HCT116 (cell line): Measurements from ENCODE around the gene ACOXL. TPM values are rescaled to one million over a fixed set of nuclear protein-coding genes. Genes with fewer than 3 reads are reported as not detected.

Source experiments
- ATAC-seq: fragments of 200-7000 bp; cut with Tn5 transposase; 2 replicates; pipeline ENCODE4 v1.9.1; 2020; ENCODE audit warnings: mild to moderate bottlenecking, moderate library complexity
- BruUV-seq: library from RNA; stranded (reverse); fragments of 400-500 nt; replicated peaks from 2 replicates; lab custom pipeline; 2021; lab: Mats Ljungman, UMichigan
- CTCF ChIA-PET: fragments of 300-600 bp; sonication (Branson Sonifier 250); formaldehyde crosslinking; loops from one replicate; lab custom pipeline; 2021; ENCODE audit warnings: antibody characterized with exemption; lab: Charles Lee
- POLR2A ChIA-PET: fragments of 300-600, 350-600 bp; sonication (Branson Sonifier 250); formaldehyde crosslinking; loops from one replicate; lab custom pipeline; 2021; ENCODE audit warnings: antibody characterized with exemption; lab: Charles Lee
- RAD21 ChIA-PET, 2 experiments: fragments of 300-600 bp; sonication (Branson Sonifier 250); formaldehyde crosslinking; loops; one replicate each; lab custom pipeline; 2023; ENCODE audit warnings: low total read pairs in 2 of 2; ENCODE audit not compliant: uncharacterized antibody in 2 of 2, unreplicated experiment in 2 of 2, low non-redundant PET in 1 of 2; lab: Charles Lee
- DNase-seq: peaks from one replicate; pipeline ENCODE4 v3.0.0-alpha.2; 2010; ENCODE audit warnings: low read depth, low spot score
- H2AFZ ChIP-seq: fragments of 200-600 bp; shearing (Covaris generic), sonication (generic); 2 replicates; pipeline ENCODE4 v1.6.1; 2017; ENCODE audit warnings: low read depth, mixed run types, mixed read lengths, antibody characterized with exemption, low read length; ENCODE audit not compliant: poor library complexity, severe bottlenecking
- H3K27ac ChIP-seq: 2 replicates; pipeline ENCODE4 v1.5.1; 2012; ENCODE audit warnings: low read depth, low read length
- H3K27me3 ChIP-seq: fragments of 200-600 bp; sonication (generic); 2 replicates; pipeline ENCODE4 v1.6.1; 2016; ENCODE audit warnings: mixed run types, low read length, mixed read lengths; ENCODE audit not compliant: insufficient read depth
- H3K36me3 ChIP-seq, 2 experiments: fragments of 200-500 bp in 1 of 2; fragments of 200-600 bp in 1 of 2; sonication (Bioruptor generic) in 1 of 2; sonication (generic) in 1 of 2; 2 replicates each; pipeline versions ENCODE4 v1.5.1 to v1.6.1; 2014 to 2016; ENCODE audit warnings: low read length in 2 of 2, inconsistent platforms in 1 of 2, mixed read lengths in 1 of 2, mixed run types in 1 of 2; ENCODE audit not compliant: insufficient read depth in 2 of 2, control insufficient read depth in 1 of 2
- H3K4me1 ChIP-seq, 2 experiments: fragments of 200-600 bp in 1 of 2; sonication (generic) in 1 of 2; 2 replicates each; pipeline versions ENCODE4 v1.5.1 to v1.6.1; 2012 to 2017; ENCODE audit warnings: low read length in 2 of 2, inconsistent platforms in 1 of 2, mild to moderate bottlenecking in 1 of 2, mixed read lengths in 1 of 2, mixed run types in 1 of 2, moderate library complexity in 1 of 2; ENCODE audit not compliant: insufficient read depth in 2 of 2, control insufficient read depth in 1 of 2
- H3K4me2 ChIP-seq: fragments of 200-600 bp; sonication (generic); 2 replicates; pipeline ENCODE4 v1.6.1; 2017; ENCODE audit warnings: mixed run types, low read length, mixed read lengths
- H3K4me3 ChIP-seq, 2 experiments: fragments of 200-600 bp in 1 of 2; sonication (generic) in 1 of 2; replicated peaks in 1 of 2; 2 replicates each; pipeline ENCODE4 v1.5.1; 2011 to 2016; ENCODE audit warnings: low read length in 2 of 2, control low read depth in 1 of 2, low read depth in 1 of 2, mild to moderate bottlenecking in 1 of 2, mixed read lengths in 1 of 2, mixed run types in 1 of 2
- H3K79me2 ChIP-seq: fragments of 200-600 bp; sonication (generic); 2 replicates; pipeline ENCODE4 v1.6.1; 2017; ENCODE audit warnings: mild to moderate bottlenecking, mixed run types, low read length, moderate library complexity, mixed read lengths; ENCODE audit not compliant: insufficient read depth
- H3K9ac ChIP-seq: fragments of 200-600 bp; sonication (generic); 2 replicates; pipeline ENCODE4 v1.6.1; 2016; ENCODE audit warnings: low read length, mixed read lengths
- H3K9me2 ChIP-seq: fragments of 200-600 bp; sonication (generic), shearing (Covaris generic); 2 replicates; pipeline ENCODE4 v1.6.1; 2017; ENCODE audit warnings: mixed run types, mild to moderate bottlenecking, moderate library complexity; ENCODE audit not compliant: insufficient read depth
- H3K9me3 ChIP-seq, 2 experiments: fragments of 200-500 bp in 1 of 2; fragments of 200-600 bp in 1 of 2; sonication (Bioruptor generic) in 1 of 2; sonication (generic) in 1 of 2; 2 replicates each; pipeline ENCODE4 v1.6.1; 2014 to 2017; ENCODE audit warnings: low read length in 2 of 2, mixed read lengths in 2 of 2, inconsistent platforms in 1 of 2, low read depth in 1 of 2, mild to moderate bottlenecking in 1 of 2, mixed run types in 1 of 2, moderate library complexity in 1 of 2; ENCODE audit not compliant: control insufficient read depth in 1 of 2, insufficient read depth in 1 of 2
- H4K20me1 ChIP-seq: fragments of 200-600 bp; sonication (generic), shearing (Covaris generic); 2 replicates; pipeline ENCODE4 v1.6.1; 2017; ENCODE audit warnings: mixed run types, mild to moderate bottlenecking, moderate library complexity; ENCODE audit not compliant: insufficient read depth
- ATF3 ChIP-seq: IDR thresholded peaks from 2 replicates; pipeline ENCODE4 v1.6.1; 2012
- CEBPB ChIP-seq: IDR thresholded peaks from 2 replicates; pipeline ENCODE4 v1.6.1; 2012; ENCODE audit warnings: low read depth
- CTCF ChIP-seq, 3 experiments: fragments of 200-600 bp in 1 of 3; sonication (generic) in 1 of 3; IDR thresholded peaks in 2 of 3; conservative IDR thresholded peaks in 1 of 3; 2 replicates each; pipeline ENCODE4 v1.5.1; 2012 to 2017; ENCODE audit warnings: low read depth in 2 of 3, low read length in 2 of 3, antibody characterized with exemption in 1 of 3, borderline replicate concordance in 1 of 3, control low read depth in 1 of 3, mild to moderate bottlenecking in 1 of 3, mixed read lengths in 1 of 3, mixed run types in 1 of 3, moderate library complexity in 1 of 3; ENCODE audit not compliant: insufficient read depth in 1 of 3
- EGR1 ChIP-seq: IDR thresholded peaks from 2 replicates; pipeline ENCODE4 v1.6.1; 2012; ENCODE audit warnings: low read depth
- ELF1 ChIP-seq: IDR thresholded peaks from 2 replicates; pipeline ENCODE4 v1.6.1; 2012; ENCODE audit warnings: low read depth, borderline replicate concordance
- EZH2phosphoT487 ChIP-seq: fragments of 200-600 bp; IDR thresholded peaks from 2 replicates; pipeline ENCODE4 v1.6.1; 2018; ENCODE audit warnings: antibody characterized with exemption, borderline replicate concordance
- FOSL1 ChIP-seq: IDR thresholded peaks from 2 replicates; pipeline ENCODE4 v1.6.1; 2012; ENCODE audit warnings: low read depth
- MAX ChIP-seq: IDR thresholded peaks from 2 replicates; pipeline ENCODE4 v1.6.1; 2012
- POLR2A ChIP-seq: IDR thresholded peaks from 2 replicates; pipeline ENCODE4 v1.7.0; 2011; ENCODE audit warnings: borderline replicate concordance; ENCODE audit not compliant: insufficient read depth, insufficient read length; ENCODE audit errors: extremely low read depth
- POLR2AphosphoS5 ChIP-seq: IDR thresholded peaks from 2 replicates; pipeline ENCODE4 v1.6.1; 2011; ENCODE audit warnings: mild to moderate bottlenecking, low read depth, low read length, moderate library complexity
- REST ChIP-seq: IDR thresholded peaks from 2 replicates; pipeline ENCODE4 v1.6.1; 2012; ENCODE audit warnings: low read depth
- SIN3A ChIP-seq: IDR thresholded peaks from 2 replicates; pipeline ENCODE4 v1.6.1; 2012; ENCODE audit warnings: low read depth
- SRF ChIP-seq: IDR thresholded peaks from 2 replicates; pipeline ENCODE4 v1.6.1; 2012; ENCODE audit warnings: low read depth
- TCF7L2 ChIP-seq: IDR thresholded peaks from 2 replicates; pipeline ENCODE4 v1.7.0; 2011; ENCODE audit warnings: borderline replicate concordance, inconsistent platforms; ENCODE audit not compliant: insufficient read depth, insufficient read length; ENCODE audit errors: extremely low read depth
- YY1 ChIP-seq: IDR thresholded peaks from 2 replicates; pipeline ENCODE4 v1.6.1; 2011; ENCODE audit warnings: low read length, low read depth, moderate library complexity, mild to moderate bottlenecking; ENCODE audit not compliant: insufficient replicate concordance; ENCODE audit errors: extremely low read depth
- ZNF274 ChIP-seq: fragments of 200-500 bp; sonication (Bioruptor generic); IDR thresholded peaks from 2 replicates; pipeline ENCODE4 v1.6.1; 2014; ENCODE audit warnings: mild to moderate bottlenecking, low read depth, low read length, inconsistent platforms
- intact Hi-C: fragments of 100-400 bp; cut with micrococcal nuclease; formaldehyde crosslinking; loops from 2 replicates; pipeline ENCODE4 v1.10.0; 2022
- total RNA-seq: library from RNA; stranded (reverse); gene quantifications from one replicate; pipeline ENCODE4 v1.2.1, GENCODE V29; 2021; ENCODE audit not compliant: unreplicated experiment

Gene ACOXL
- total RNA-seq, 1 experiment from 2014 or later = 5.5 TPM

- Histone ChIP-seq H3K36me3 (no peaks in the 10 kb centered on the region), H3K27ac (no peak overlapping the region), H2AFZ (no peak overlapping the region), H3K4me2 (no peak overlapping the region), H3K9me3 (peaks cover 0 to 6% of the 10 kb centered on the region in 2 experiments; a peak in 1 of 4 replicates), H3K4me1 (no peaks in the 10 kb centered on the region), H4K20me1 (no peaks in the 10 kb centered on the region), H3K27me3 (no peaks in the 10 kb centered on the region), H3K79me2 (no peaks in the 10 kb centered on the region), H3K9ac (no peak overlapping the region), H3K4me3 (no peak overlapping the region), H3K9me2 (no peaks in the 10 kb centered on the region)
- DNase-seq (no peak), ATAC-seq (no peak)
- intact Hi-C loops = no loop called here
- ChIA-PET RAD21 (no interaction called here), CTCF (no interaction called here), POLR2A (no interaction called here)
- no peak for TF ChIP-seq POLR2A
- no peak for TF ChIP-seq TCF7L2
- BruUV-seq = no TSS peak
These were observed 177.1 kb downstream of the ACOXL start for GRCh38 chr2:110909501-110909900.

- BruUV-seq = no TSS peak
- intact Hi-C loops = no loop called here
- peaks cover 0 to 6% of the 10 kb centered on the region in 2 experiments; a peak in 1 of 4 replicates for H3K9me3 ChIP-seq
- no peak overlapping the region for H3K9ac ChIP-seq
- H2AFZ ChIP-seq = no peak overlapping the region
- ChIA-PET RAD21 (no interaction called here), POLR2A (no interaction called here), CTCF (no interaction called here)
- no peaks in the 10 kb centered on the region for H3K27me3 ChIP-seq
- no peak overlapping the region for H3K4me3 ChIP-seq
- H3K4me2 ChIP-seq = no peak overlapping the region
- no peaks in the 10 kb centered on the region for H4K20me1 ChIP-seq
- H3K27ac ChIP-seq = no peak overlapping the region
- no peak for DNase-seq
- no peaks in the 10 kb centered on the region for H3K9me2 ChIP-seq
- no peaks in the 10 kb centered on the region for H3K79me2 ChIP-seq
- ATAC-seq = no peak
- H3K36me3 ChIP-seq = no peaks in the 10 kb centered on the region
- H3K4me1 ChIP-seq = no peaks in the 10 kb centered on the region
- TF ChIP-seq POLR2AphosphoS5 (no peak), TCF7L2 (no peak), EGR1 (no peak), YY1 (no peak), FOSL1 (no peak), ELF1 (no peak), SIN3A (no peak), ATF3 (no peak), MAX (no peak), EZH2phosphoT487 (no peak), REST (no peak), ZNF274 (no peak), SRF (no peak), CTCF (IDR thresholded peaks at IDR 0.05 in 2 of 3, conservative IDR thresholded peaks at IDR 0.05 in 1 of 3; ENCODE audit: borderline replicate concordance in 1 of 3, insufficient read depth in 1 of 3, low read depth in 2 of 3, low read length in 2 of 3) (no peak), CEBPB (no peak)
These were observed 178.1 kb downstream of the ACOXL start for GRCh38 chr2:110910423-110910822.
